Glutamatergic neuron (in vitro differentiated cells): ENCODE measurements around the gene BRMS1. TPM values are rescaled to one million over a fixed set of nuclear protein-coding genes. Genes with fewer than 3 reads are reported as not detected.

ENCODE experiments used
- DNase-seq: peaks from one replicate; pipeline ENCODE4 v3.0.0; 2022
- H3K27ac Mint-ChIP-seq: one replicate; pipeline ENCODE4 v1.8.0; 2020; ENCODE audit warnings: mild to moderate bottlenecking, mixed read lengths, inconsistent platforms; ENCODE audit not compliant: unreplicated experiment
- H3K27me3 Mint-ChIP-seq: one replicate; pipeline ENCODE4 v1.8.0; 2020; ENCODE audit warnings: mild to moderate bottlenecking, moderate library complexity, mixed read lengths, inconsistent platforms; ENCODE audit not compliant: unreplicated experiment
- H3K36me3 Mint-ChIP-seq: one replicate; pipeline ENCODE4 v1.8.0; 2020; ENCODE audit warnings: mild to moderate bottlenecking, mixed read lengths, inconsistent platforms; ENCODE audit not compliant: unreplicated experiment
- H3K4me1 Mint-ChIP-seq: one replicate; pipeline ENCODE4 v1.8.0; 2020; ENCODE audit warnings: mild to moderate bottlenecking, low read depth, mixed read lengths, inconsistent platforms; ENCODE audit not compliant: unreplicated experiment
- H3K4me3 Mint-ChIP-seq: one replicate; pipeline ENCODE4 v1.8.0; 2020; ENCODE audit warnings: mild to moderate bottlenecking, mixed read lengths, inconsistent platforms; ENCODE audit not compliant: unreplicated experiment
- H3K9me3 Mint-ChIP-seq: one replicate; pipeline ENCODE4 v1.8.0; 2020; ENCODE audit warnings: mild to moderate bottlenecking, moderate library complexity, mixed read lengths, inconsistent platforms; ENCODE audit not compliant: unreplicated experiment
- total RNA-seq: library from RNA; stranded (reverse); fragmentation: NEBNext Ultra II Directional; extraction: Animal tissue kit (Norgen Biotek cat#: 25700); gene quantifications from one replicate; pipeline ENCODE4 v1.2.1, GENCODE V29; 2021; ENCODE audit not compliant: unreplicated experiment
- TF ChIP-seq, protein P1 (sequence below): fragments of 200-600 bp; sonication (generic); IDR thresholded peaks from one replicate; pipeline ENCODE4 v1.5.0; 2021; ENCODE audit not compliant: partially characterized antibody, unreplicated experiment

The BRMS1 gene
- total RNA-seq, 1 donor from 2014 or later, result 44.0 TPM

DNA sequence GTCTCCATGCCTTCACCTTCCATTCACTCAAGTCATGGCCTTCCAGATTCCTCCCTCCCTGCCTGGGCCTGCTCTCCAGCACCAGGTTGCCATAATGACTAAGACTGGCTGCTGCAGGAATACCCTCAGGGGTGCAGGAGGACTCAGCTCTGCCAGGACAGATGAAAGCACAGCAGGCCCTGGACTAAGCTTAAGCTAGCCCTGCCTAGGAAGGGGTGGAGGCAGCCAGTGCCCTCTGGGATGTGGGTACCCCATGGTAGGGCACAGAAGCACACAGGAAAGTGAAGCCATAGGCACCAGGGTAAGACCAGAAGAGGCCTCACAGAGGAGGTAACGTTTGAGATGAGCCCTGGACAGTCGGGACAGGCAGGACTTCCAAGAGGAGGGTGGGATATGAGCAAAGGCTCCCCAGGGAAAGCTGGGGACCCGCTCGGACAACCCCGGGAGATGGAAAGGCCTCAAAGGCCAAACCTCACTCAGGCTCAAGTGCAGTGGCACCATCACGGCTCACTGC lies 5.7 kb downstream of the BRMS1 start:
- peaks cover 6% of the 10 kb centered on the region for H3K9me3 Mint-ChIP-seq
- H3K27me3 Mint-ChIP-seq, result peaks cover 8% of the 10 kb centered on the region
- DNase-seq, result no peak
- no peaks in the 10 kb centered on the region for H3K36me3 Mint-ChIP-seq
- H3K4me1 Mint-ChIP-seq, result peaks cover 20% of the 10 kb centered on the region
- H3K4me3 Mint-ChIP-seq, result no peak overlapping the region
- peak overlapping the region; percentile 89 for H3K27ac Mint-ChIP-seq
- TF ChIP-seq, protein P1, sequence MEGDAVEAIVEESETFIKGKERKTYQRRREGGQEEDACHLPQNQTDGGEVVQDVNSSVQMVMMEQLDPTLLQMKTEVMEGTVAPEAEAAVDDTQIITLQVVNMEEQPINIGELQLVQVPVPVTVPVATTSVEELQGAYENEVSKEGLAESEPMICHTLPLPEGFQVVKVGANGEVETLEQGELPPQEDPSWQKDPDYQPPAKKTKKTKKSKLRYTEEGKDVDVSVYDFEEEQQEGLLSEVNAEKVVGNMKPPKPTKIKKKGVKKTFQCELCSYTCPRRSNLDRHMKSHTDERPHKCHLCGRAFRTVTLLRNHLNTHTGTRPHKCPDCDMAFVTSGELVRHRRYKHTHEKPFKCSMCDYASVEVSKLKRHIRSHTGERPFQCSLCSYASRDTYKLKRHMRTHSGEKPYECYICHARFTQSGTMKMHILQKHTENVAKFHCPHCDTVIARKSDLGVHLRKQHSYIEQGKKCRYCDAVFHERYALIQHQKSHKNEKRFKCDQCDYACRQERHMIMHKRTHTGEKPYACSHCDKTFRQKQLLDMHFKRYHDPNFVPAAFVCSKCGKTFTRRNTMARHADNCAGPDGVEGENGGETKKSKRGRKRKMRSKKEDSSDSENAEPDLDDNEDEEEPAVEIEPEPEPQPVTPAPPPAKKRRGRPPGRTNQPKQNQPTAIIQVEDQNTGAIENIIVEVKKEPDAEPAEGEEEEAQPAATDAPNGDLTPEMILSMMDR, result no peak

DNA sequence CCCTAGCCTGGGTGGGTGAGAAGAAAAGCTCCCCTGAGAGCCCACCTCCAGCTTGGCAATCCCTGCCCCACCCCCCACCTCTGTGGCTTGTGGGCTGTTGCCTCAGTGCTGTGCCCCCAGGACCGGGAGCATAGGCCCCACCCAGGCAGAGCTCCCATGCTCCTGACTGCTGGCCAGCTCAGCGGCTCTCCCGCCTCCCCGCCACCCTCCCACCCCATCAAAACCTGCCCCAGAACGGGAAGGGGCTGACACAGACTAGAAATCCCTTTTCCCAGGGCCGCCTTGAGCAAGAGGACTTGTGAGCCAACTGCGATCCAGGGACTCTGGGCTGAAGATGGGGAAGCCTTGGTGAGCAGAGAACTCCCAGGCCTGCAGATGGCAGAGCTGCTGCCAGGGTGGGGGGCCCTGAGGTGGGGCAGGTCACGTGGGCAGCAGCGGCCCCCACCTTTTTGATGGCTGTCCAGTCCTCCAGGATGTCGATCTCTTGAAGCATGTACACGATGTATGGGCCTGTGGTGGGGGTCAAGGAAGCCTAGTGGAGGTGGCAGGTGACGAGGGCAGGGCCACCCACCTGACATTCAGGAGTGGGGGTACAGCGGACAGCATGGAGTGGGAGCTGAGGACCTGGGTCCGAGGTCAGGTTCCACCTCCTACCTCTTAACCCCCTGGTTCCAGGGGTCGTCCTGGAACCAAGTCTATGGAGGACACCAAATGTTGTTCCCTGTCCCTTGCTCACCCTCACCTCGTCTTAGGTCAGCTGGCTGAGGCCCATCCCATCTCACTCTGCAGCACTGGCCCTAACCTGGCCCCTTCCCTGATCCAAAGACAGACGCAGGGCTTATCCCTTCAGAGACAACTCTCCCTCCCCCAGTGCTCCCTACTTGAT lies 6.4 kb downstream of the BRMS1 start:
- Mint-ChIP-seq H3K36me3 (no peaks in the 10 kb centered on the region), H3K9me3 (peaks cover 6% of the 10 kb centered on the region), H3K4me3 (no peak overlapping the region), H3K27me3 (peaks cover 10% of the 10 kb centered on the region), H3K27ac (peak overlapping the region; percentile 93), H3K4me1 (peaks cover 19% of the 10 kb centered on the region)
- DNase-seq, result no peak
- TF ChIP-seq, protein P1, result no peak

DNA sequence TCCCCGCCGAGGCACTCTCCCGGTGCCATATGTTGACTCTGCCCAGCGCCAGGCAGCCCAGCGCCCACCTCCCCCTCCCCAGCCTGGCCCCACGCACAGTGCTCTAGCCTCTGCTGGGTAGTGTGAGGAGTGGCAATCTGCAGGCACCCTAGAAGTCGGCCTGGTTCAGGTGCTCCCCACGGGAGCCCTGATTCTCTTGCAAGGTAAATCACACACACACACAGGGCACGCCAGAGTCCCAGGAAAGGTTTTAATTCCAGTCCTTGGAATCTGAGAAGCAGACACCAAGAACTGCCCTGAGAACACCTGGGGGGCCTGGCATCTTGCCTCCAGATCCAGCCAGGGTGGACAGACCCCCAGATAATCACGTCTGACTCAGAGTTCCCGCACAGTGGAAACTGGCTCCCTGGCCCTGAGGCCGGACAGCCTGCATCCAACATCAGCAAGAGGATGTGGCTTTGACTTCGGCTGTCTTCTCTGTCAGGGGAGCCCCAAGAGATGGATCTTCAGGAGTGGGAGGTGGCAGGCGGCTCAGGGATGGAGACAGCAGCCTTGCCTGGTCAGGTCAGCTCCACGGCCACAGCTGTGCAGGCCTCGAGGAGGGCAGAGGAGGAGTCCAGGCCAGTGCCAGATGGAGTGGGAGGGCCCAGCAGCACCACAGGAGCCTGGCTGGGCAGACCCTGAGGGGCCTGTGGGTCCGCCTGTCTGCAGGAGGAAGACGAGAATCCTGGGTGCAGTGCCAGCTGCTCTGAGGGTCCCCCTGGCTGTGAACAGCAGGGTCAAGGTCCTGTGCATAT lies 7.6 kb downstream of the BRMS1 start:
- peaks cover 18% of the 10 kb centered on the region for H3K4me1 Mint-ChIP-seq
- peaks cover 2% of the 10 kb centered on the region for H3K9me3 Mint-ChIP-seq
- peaks cover 10% of the 10 kb centered on the region for H3K27me3 Mint-ChIP-seq
- no peaks in the 10 kb centered on the region for H3K36me3 Mint-ChIP-seq
- TF ChIP-seq, protein P1, result no peak
- DNase-seq, result peak; percentile 62
- H3K4me3 Mint-ChIP-seq, result peak overlapping the region; percentile 75
- peak overlapping the region; percentile 93 for H3K27ac Mint-ChIP-seq

DNA sequence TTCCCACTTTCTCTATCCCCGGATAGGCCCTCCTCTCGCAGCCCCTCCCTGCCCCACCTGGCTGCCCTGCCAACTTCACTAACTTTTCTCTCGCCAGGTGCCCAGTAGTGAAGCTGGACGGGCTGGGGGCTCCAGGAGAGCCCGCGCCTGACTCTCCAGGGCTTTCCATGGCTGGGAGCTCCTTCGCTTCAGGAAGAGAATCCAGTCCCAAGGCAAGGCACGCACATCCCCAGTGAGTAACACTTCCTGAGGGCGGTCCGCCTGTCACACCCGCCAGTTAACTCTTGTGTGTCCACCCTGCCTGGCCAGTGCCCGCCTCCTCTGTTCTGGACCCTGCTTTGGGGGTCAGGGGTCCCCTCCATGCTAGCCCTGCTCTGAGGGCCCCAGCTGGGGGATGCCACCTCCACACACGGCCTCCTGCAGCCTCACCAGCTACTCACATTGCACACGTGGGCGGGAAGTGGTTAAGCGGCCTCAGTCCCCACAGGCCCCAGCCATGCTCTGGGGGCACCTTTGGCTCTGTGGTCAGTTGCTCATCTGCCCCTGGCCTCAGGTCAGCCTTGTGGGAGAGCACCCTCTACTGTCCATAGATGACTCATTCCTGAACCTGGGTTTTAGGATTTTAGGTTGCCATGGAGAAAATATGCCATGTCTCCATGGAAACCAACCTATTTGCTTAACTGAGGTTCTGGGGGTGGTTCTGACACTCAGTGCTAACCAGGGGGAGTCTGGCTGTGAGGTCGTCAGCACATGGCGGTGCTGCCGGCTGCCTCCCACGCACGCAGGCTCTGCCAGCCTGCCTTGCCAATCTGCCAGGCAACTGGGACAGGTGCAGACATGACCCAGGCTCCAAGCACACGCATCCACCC lies 8.4 kb downstream of the BRMS1 start, which contains the start of gene RIN1:
Gene RIN1, minus strand, starts transcription at position 201 of the 869 bp plus-strand sequence. Its CDS starts 32 bp downstream, at position 169.
- peak; percentile 61 for DNase-seq
- H3K4me3 Mint-ChIP-seq, result peak within 1 kb of the TSS; percentile 75
- TF ChIP-seq, protein P1, result no peak
- H3K4me1 Mint-ChIP-seq, result peaks cover 18% of the 10 kb centered on the region
- no peaks in the 10 kb centered on the region for H3K9me3 Mint-ChIP-seq
- peak within 1 kb of the TSS; percentile 93 for H3K27ac Mint-ChIP-seq
- peaks cover 10% of the 10 kb centered on the region for H3K27me3 Mint-ChIP-seq
- H3K36me3 Mint-ChIP-seq, result no peaks in the 10 kb centered on the region
